HG03432 (cell line): ENCODE data around the gene LEKR1.
"Not testable (repeated sequence)": the region's sequence is repeated elsewhere in the genome, so short reads cannot be mapped to it uniquely, and the experiment has no call there.

Source experiments
- ATAC-seq: cut with Tn5 transposase; IDR thresholded peaks from one replicate; pipeline ENCODE4 v1.9.1; 2021; ENCODE audit warnings: mild to moderate bottlenecking, moderate library complexity; ENCODE audit not compliant: unreplicated experiment

Gene LEKR1

DNA sequence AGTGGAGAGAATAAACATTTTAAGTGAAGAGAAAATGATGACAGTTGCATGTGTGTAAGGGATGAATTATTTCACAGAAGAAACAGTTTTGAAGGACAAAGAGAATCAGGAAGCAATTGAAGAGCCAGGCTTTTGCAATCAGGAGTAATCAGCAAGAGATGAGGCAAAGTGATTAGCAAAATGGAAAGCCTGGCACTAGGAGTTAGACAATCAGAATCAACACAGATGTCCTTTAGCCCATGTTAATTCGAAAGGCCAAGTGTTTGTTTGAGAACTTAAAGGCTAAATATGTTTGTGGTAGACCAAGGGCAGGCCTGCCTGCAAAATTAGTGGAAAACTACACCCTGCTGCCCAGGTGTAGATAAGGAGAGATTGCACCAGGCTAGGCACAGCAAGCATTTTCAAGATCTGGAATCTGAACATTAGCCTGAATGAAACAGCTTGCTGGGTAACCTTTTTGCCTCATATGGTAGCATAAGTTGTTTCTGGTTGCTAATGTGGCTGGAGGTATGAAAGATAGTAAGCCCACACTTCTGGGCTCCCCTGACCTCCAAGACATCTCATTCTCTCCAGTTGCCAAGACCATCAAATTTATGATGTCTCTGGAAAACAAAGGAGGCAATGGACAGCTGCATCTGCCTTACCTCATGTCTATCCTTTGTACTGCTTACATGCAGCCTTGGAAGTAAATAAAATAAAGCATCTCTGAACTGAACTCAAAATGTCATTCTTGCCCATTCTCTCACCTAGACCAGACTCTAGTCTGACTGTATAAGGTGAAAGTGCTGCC is 22.0 kb upstream of the LEKR1 start:
- no peak for ATAC-seq

DNA sequence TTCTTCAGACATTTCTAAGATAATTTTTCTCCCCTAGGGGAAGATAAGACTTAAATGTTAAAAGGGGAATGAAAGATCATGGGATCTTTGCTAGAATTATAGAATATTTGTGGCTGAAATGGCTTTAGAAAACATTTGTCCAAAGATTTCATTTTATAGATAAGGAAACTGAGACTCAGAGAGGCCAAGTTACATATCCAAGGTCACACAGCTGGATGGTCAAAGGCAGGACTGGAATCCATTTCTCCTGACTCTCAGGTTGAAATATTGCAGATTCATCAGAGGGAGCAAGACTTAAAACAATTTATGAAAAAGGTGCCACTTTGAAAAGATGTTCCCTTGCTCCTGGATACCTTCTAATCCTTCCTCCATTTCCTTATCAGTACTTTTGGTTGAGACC is 19.5 kb upstream of the LEKR1 start:
- ATAC-seq = no peak

DNA sequence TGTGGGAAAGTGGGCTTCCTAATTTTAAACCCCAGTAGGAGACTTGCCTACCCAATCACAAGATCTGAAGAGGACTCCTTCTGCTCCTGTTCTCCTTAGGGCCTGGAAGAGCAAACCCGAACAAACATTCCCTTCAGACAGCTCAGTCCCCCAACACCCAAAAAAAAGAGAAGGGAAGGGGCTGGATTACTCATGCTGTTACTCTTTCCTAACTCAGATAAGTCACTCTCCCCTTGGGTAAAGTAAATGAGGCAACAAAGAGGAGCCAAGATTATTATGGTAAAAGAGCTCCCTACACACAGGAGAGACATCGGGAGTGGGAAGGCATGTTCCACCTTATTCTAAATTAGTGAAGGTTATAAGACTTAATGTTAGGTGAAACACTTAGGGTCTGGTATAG is 18.1 kb upstream of the LEKR1 start:
- ATAC-seq = no peak

DNA sequence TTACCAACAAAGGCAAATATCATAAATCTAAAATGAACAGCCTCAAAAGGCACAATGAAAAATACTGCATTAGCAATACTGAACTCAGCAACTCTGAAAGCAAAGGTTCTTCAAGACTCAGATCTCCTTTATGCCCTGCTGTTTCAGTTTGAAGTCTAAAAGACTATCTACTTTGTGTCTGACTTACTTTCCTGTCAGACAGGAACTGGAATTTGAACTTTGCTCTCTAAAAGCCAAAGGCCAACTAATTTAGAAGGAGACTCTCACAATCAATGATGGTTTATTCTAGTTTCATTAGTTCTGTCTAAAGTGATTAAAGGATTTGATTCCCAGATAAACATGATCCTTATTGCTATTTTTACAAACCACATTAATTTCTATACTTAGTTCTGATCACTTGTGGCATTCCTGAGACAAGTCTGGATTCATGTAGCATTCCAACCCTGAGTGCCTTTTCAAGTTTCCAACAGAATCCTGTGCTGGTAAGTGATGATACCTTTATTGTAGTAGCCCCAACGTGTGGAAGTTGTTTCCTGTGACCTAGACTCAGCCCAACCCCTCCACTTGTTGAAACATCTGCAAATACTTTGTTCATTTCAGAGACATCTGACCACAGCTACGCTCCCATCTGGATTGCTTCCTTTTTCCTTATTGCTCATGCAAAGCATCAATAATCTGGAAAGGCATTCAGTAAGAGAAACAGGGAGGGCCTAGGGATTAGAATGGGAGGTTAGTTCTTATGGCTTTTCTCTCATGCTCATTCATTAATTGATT is 14.9 kb upstream of the LEKR1 start:
- no peak for ATAC-seq

DNA sequence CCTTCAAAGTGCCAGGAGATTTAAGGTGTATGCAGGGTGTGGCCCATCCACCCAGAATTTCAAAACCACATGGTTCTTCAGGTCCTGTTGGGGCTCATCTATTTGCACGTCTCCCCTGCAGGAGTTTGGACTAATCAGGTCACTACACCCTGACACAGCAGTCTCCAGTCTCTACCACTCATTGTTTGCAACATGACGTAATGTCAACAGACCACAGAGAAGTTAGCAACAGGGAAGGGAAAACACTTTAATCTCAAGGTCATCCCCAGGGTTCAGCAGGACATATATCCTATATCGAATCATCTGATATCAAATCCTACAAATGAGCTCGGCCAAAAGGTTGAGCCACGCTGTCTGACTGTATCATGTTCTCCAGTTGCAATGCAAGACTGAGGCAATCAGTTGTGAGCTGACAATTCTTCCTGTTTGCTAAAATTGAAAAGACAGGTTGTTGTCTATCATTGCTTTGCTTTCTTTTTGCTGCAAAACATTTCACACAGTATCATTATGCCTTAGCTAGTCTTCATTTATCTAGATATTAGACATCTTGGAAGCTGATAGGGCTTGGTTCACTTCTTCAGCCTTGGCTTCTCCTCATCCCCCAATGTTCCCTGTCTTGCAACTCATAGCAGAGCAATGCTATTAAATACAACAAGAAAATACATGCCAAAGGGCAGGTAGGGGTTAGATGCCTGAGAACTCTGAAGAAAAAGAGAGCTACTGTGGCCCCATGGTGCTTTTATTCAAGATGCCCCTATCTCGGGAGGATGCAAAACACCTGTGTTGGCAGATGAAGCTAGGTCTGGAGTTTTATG is 13.4 kb upstream of the LEKR1 start:
- no peak for ATAC-seq

DNA sequence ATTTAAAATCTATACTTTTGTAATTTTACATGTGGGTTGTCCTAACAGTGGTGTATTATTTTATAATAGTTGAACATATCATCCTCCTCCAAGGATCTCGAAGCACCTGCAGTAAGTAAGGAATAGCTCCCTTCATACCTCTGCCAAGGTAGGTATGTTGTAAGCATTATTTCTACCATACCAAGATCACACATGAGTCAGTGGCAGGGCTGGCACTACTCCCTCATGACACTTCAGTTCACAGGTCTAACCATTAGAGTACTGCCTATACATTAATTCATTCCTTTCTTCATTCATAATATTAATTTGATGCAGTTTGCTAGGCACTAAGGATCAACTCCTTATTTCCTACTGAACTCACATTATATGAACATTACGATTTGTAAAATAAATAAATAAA is 11.9 kb upstream of the LEKR1 start:
- no peak for ATAC-seq

DNA sequence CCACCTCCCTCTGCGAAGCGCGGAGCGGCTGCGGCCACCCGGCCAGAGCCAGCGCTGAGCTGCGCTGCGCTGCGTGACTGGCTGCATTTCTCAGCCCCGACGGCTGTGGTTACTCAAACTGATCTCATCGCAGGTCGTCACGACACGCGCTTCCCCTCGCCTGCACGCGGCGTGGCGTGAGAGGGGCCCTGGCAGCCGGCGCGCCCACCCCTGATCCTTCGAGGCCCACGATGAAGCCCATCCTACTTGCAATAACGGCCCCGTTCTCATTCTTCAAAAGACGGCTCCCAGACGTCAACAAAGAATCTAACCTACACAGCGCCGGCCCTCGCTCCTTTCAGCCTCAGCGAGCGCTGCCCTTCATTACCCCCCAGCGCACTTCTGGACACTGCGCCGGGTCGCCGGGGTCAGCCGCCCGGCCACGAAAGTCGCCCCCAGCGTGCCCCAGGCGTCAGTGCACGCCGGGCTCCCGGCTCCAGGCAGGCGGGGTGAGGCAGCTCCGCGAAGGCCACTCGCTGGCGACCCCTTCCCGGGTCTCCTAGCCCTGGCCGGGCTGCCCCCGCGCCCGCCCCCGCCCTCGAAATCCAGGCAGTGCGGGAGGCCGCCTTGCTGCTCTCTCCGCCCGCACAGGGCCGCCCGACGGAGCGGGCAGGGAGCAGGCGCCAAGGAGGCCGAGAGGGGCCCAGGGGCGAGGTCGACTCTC is 9.9 kb upstream of the LEKR1 start:
- ATAC-seq = peak; percentile 38

DNA sequence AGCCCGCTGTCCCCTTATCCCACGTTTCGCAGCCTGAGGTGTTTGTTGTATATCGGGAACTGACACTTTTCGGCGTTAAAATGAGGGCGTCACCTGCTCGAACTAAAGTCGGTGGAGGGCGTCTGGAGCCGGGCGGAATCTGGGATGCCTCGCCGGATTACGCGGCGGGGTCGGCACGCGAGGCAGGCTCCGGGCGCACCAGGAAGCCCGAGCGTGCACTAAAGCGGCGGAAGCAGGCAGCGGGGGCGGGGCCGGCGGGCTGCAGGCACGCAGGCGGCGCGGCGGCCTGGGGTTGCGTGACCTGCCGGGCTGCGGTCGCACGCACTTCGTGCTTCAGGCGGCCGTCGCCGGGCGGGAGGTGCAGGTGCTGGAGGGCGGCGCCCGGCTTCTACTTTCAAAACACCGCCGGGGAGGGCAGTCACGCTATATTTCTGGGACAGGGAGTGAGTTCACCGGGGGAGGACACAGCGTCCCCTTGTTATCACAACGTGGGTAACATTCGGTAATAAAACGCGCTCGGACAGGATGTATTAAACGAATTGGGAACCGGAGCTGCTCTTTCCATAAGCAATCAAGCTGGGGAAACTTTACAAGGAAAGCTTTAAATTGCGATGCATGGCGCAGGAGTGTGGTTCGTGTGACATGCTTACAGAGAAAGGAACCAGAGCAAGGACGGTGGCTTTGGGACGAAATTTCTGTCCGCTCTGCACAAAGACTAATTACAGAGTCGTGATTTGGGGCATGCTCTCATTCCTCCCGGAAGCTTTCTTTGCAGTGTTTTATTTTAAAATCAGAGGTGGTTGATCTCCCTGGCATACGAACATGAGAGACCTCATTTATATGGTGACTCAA is 9.1 kb upstream of the LEKR1 start:
- peak; percentile 76 for ATAC-seq

DNA sequence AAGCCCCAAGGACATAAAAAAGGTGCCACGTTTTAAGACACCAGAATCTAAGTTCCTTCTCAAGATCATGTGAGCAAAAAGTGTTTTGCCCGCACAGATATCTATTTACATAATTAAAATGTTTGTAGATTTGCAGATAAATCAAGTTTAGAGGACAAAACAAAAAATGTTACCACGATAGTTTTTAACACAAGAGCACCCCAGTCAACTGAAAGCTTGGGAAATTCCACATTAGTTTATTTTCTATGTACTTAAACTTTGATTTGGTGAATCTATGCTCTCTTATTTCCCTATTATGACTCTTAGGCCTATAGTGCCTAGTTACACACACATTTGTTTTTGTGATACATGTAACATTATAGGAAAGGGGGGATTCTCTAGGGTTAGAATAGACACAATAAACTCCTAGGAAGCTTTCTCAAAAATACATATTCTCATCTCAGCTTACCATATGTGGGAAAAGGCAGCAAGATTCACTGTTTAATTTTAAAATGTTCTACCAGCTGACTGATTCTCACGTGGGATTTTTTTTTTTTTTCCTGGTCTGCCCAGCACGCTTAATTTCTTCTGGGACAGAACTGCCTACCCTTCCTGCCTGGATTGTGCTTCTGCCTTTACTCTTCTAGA is 8.4 kb upstream of the LEKR1 start:
- ATAC-seq = no peak

DNA sequence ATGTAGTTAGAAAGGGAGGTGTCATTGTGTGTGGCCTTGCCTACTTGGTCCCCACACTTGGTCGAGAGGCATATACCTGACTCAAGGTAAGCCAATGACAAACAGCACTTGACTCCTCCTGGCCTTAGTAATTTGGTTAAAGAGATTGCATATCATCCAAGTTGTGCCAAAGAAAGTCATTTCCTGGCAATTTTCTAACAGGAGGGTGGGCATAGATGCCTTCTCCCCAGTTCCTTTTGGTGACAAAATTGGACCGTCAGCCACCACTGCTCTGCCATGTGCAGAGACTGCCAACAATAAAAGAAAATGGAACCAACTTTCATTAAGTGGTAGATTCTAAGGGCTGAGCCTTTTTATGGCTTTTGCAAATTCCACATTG is 7.9 kb upstream of the LEKR1 start:
- ATAC-seq = no peak

DNA sequence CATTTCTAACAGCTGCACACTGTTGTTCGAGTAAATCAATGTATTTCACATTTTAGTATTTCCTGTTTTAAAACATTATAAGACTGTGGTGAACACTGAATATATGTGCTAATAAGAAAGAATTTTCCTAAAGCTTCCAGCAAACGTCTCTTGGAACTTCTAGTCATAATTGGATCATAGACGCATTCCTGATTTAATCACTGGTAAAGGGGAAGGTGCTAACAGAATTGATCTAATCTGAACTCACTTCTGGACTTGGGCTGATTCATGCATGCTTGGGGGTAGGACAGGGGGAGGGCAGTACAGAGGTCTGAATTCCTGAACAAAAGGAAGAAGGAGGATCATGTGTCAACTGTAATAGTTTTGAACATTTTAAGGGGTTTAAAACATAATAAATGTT is 7.3 kb upstream of the LEKR1 start:
- ATAC-seq = no peak

DNA sequence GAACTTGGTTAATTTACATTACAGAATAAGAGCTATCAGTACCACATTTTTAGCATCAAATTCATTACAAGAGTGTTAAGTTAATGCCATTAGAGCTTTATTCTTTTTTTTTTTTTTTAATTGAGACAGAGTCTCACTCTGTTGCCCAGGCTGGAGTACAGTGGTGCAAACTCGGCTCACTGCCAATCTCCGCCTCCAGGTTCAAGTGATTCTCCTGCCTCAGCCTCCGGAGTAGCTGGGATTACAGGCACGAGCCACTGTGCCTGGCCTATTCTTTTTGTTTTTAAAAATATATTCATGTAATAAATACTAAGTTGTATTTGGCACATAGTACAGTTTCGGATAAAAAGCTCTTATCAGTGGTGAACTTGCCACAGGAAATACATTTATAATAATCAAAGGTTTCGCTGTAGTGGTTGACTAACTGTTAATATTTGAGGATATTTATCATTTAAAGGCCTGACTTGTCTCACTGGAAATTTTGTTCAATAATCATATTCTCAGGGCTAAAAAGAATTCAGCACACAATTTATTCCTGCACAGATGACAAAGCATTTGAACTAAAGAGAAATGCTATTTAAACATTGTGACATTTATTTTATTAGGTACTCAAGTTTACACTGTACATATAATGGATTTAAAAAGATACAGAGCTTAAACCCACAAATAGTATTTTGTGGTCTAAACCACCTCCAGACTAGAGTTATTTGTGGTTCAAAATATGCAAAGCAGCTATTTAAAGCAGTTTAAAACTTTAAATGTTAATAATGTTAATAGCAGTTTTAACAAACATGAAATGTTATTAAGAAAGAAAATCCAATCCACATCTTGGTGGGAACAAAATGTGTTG is 6.1 kb upstream of the LEKR1 start:
- no peak for ATAC-seq

DNA sequence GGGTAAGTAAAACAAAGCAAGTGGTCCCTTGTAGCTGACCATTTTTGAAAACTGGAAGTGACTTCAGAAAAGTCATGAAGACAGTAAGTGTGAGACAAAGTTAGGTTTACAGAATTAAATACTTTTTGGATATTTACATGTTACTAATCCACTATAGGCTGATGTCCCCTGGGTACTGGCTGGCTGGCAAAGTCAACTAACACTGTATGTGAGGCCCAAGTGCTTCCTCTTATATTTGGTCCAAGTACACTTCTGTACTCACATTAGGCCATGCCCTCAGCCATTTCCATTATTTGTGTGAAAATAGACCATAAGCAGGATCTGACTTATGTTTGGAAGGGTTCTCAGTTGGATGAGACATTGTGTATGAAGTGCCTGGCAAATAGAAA is 5.5 kb upstream of the LEKR1 start:
- ATAC-seq = no peak

DNA sequence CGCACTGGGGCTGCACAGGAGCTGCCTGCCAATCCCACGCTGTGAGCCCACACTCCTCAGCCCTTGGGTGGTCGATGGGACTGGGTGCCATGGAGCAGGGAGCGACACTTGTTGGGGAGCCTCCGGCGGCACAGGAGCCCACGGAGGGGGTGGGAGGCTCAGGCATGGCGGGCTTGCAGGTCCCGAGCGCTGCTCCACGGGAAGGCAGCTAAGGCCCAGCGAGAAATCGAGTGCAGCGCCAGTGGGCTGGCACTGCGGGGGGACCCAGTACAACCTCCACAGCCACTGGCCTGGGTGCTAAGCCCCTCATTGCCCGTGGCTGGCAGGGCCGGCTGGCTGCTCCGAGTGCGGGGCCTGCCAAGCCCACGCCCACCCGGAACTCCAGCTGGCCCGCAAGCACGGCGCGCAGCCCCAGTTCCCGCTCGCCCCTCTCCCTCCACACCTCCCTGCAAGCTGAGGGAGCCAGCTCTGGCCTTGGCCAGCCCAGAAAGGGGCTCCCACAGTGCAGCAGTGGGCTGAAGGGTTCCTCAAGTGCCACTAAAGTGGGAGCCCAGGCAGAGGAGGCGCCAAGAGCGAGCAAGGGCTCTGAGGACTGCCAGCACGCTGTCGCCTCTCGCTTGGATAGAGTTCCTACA is 3.4 kb upstream of the LEKR1 start:
- not testable (repeated sequence) for ATAC-seq

DNA sequence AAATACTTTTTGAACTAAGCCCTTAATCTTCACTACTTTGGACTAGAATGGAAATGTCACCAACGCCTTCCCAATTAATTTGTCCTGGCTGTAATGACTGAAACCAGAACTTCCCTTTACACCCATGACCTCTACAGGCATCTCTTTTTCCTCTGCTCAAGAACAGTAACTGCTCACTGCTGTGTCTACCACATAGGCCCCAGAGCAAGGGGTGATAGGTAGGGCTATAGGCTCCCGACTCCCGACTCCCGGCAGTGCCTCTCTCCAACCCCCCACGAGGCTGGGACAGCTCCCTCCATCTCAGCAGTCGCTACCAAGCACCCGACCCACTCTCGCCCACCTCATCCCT is 384 bp upstream of the LEKR1 start:
- peak; percentile 56 for ATAC-seq

DNA sequence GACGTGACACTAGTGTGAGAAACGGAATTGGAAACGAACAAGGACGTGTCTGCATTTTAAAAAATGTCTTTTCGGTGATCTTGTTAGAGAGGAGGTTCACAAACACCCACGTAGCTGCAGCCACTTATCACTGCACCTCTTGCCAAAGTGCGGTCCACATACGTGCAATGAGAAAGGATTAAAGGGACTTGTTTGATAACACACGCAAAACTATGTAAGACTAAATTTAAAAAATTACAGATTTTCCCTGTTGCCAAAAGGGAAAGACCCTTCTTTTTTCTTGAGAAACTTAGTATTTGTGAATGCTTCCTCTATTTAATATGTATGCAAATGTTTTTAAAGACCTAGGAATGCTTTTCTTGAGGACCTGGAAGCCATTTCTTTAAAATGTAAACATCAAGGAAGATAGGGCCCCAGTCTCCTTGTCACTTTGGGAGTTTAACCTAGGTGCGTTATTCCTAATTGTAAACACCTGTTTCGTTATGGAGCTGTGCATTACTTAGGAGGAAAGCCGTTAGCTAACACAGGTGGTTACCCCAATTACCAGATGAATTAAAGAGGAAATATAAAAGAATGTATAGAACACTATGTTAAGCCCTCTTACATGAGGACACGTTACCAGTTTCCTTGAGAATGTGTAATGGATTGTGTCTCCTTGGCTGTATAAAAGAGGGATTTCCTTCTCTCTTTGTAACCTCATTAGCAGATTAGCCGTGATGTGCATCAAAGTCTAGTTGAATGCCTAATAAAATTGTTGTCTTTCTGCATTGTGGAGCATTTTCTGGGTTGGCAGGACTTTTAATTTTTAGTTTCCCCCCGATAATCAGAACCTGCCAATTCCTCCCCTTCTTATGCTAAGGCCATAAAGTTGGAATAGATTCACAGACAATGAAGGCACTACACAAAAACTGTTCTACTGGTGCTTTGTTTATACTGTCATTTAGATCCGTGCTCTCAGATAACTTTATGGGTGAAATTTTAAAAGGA is 1.0 kb downstream of the LEKR1 start:
- no peak for ATAC-seq

DNA sequence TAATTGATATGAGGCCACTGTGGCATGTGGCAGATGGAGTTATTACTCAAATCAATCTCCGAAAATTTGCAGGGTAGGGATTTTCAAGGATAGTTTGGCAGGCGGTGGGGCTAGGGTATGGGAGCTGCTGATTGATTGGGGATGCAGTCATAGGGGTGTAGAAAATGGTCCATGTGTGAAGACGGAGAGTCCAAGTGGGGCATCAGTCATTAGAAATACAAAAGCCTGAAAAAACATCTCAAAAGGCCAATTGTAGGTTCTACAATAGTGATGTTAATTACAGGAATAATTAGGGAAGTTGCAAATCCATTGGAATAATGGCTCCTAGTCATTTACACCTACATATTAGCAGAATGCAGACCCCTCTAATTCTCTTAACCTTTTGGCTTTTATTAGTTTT is 4.9 kb downstream of the LEKR1 start:
- no peak for ATAC-seq
